ENCODE measurements around the gene MTG2.

DNA sequence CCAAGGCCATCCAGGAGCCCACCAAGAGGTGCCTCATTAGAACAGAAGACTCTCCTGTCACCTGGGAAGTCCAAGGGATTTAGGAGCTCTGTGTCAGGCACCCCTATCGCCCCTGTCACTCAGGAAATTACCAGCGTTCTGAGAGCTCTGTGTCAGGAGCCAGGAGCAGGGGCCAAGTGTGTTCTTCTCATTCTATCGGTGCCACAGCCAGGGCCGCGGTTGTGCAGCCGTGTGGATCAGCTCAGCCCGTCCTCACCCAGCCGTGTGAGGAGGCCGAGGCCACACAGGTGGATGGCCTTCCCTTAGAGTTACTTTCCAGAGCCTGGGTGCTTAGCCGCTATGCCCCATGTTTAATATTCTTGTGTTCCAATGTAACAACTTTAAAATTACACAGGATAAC lies 9.8 kb downstream of the MTG2 start:
- TF ChIP-seq CREB5 (CRISPR knock-in tag; IDR thresholded peaks at IDR 0.05; ENCODE audit: low read depth) (no peak), ZNF70 (CRISPR knock-in tag; IDR thresholded peaks at IDR 0.05) (no peak), ZNF565 (CRISPR knock-in tag; conservative IDR thresholded peaks at IDR 0.05; ENCODE audit: low read depth) (no peak), RARB (CRISPR knock-in tag; IDR thresholded peaks at IDR 0.05) (no peak), BACH2 (CRISPR knock-in tag; IDR thresholded peaks at IDR 0.05; ENCODE audit: borderline replicate concordance) (no peak), ZFP3 (CRISPR knock-in tag; IDR thresholded peaks at IDR 0.05) (no peak), ZFP30 (CRISPR knock-in tag; IDR thresholded peaks at IDR 0.05) (no peak), PATZ1 (CRISPR knock-in tag; IDR thresholded peaks at IDR 0.05; ENCODE audit: borderline replicate concordance) (no peak), GLIS3 (CRISPR knock-in tag; IDR thresholded peaks at IDR 0.05) (no peak), ISL1 (CRISPR knock-in tag; IDR thresholded peaks at IDR 0.05) (no peak)
- TF ChIP-seq, protein P1, sequence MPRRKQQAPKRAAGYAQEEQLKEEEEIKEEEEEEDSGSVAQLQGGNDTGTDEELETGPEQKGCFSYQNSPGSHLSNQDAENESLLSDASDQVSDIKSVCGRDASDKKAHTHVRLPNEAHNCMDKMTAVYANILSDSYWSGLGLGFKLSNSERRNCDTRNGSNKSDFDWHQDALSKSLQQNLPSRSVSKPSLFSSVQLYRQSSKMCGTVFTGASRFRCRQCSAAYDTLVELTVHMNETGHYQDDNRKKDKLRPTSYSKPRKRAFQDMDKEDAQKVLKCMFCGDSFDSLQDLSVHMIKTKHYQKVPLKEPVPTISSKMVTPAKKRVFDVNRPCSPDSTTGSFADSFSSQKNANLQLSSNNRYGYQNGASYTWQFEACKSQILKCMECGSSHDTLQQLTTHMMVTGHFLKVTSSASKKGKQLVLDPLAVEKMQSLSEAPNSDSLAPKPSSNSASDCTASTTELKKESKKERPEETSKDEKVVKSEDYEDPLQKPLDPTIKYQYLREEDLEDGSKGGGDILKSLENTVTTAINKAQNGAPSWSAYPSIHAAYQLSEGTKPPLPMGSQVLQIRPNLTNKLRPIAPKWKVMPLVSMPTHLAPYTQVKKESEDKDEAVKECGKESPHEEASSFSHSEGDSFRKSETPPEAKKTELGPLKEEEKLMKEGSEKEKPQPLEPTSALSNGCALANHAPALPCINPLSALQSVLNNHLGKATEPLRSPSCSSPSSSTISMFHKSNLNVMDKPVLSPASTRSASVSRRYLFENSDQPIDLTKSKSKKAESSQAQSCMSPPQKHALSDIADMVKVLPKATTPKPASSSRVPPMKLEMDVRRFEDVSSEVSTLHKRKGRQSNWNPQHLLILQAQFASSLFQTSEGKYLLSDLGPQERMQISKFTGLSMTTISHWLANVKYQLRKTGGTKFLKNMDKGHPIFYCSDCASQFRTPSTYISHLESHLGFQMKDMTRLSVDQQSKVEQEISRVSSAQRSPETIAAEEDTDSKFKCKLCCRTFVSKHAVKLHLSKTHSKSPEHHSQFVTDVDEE (CRISPR knock-in tag; IDR thresholded peaks at IDR 0.05) = no peak
